ENCODE measurements around the gene TAF3. TPM values are rescaled to one million over a fixed set of nuclear protein-coding genes. Genes with fewer than 3 reads are reported as not detected.

The TAF3 gene
- total RNA-seq, 1 donor from 2014 or later, result 8.5 TPM

DNA sequence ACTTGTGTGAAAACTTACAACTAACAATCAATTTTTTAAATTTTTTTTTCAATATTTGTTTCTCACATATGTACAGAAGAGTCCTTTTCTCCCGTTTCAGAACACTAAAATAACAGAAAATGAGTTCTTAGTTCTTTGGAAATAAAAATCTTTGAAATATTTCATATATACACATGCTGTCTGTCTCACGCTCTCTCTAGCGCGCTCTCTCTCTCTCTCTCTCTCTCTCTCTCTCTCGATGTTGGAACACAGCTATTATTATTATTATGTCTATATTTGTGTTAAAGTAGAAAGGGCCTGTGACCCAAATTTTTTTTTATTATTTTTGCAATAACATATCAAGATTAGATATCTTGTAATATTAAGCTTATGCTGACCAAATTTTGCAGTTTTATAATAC lies 139.3 kb downstream of the TAF3 start:
- Mint-ChIP-seq H3K4me1 (peaks cover 6% of the 10 kb centered on the region), H3K27me3 (ENCODE audit: low read depth) (no peaks in the 10 kb centered on the region), H3K36me3 (no peaks in the 10 kb centered on the region), H3K9me3 (no peaks in the 10 kb centered on the region), H3K27ac (no peak overlapping the region), H3K4me3 (no peak overlapping the region)
- TF ChIP-seq, protein P1, sequence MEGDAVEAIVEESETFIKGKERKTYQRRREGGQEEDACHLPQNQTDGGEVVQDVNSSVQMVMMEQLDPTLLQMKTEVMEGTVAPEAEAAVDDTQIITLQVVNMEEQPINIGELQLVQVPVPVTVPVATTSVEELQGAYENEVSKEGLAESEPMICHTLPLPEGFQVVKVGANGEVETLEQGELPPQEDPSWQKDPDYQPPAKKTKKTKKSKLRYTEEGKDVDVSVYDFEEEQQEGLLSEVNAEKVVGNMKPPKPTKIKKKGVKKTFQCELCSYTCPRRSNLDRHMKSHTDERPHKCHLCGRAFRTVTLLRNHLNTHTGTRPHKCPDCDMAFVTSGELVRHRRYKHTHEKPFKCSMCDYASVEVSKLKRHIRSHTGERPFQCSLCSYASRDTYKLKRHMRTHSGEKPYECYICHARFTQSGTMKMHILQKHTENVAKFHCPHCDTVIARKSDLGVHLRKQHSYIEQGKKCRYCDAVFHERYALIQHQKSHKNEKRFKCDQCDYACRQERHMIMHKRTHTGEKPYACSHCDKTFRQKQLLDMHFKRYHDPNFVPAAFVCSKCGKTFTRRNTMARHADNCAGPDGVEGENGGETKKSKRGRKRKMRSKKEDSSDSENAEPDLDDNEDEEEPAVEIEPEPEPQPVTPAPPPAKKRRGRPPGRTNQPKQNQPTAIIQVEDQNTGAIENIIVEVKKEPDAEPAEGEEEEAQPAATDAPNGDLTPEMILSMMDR (IDR thresholded peaks at IDR 0.05; ENCODE audit: unreplicated experiment), result no peak
- DNase-seq (ENCODE audit: low spot score in 2 of 2, unreplicated experiment in 2 of 2), result no peak

DNA sequence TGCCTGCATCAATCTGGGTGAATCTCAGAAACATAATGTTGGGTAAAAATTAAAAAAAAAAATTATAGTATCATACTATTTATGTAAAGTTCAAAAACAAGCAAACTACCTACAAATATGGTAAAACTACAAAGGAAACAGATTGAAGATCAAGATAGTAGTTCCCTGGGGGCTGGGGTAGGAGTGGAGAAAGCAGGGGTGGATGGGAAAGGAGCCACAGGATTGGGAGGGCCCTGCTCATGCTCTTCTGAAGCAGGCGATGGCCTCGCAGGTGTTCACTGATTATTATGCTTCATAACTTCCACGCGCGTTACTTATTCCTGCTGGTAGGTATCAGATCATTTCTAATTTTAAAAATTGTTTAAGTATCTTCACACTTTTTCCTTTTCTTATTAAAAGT lies 140.1 kb downstream of the TAF3 start:
- DNase-seq (ENCODE audit: low spot score in 2 of 2, unreplicated experiment in 2 of 2), result no peak
- peaks cover 6% of the 10 kb centered on the region for H3K4me1 Mint-ChIP-seq
- no peak overlapping the region for H3K27ac Mint-ChIP-seq
- no peaks in the 10 kb centered on the region for H3K27me3 Mint-ChIP-seq (ENCODE audit: low read depth)
- H3K4me3 Mint-ChIP-seq, result no peak overlapping the region
- no peaks in the 10 kb centered on the region for H3K36me3 Mint-ChIP-seq
- TF ChIP-seq, protein P1 (IDR thresholded peaks at IDR 0.05; ENCODE audit: unreplicated experiment), result no peak
- H3K9me3 Mint-ChIP-seq, result no peaks in the 10 kb centered on the region

DNA sequence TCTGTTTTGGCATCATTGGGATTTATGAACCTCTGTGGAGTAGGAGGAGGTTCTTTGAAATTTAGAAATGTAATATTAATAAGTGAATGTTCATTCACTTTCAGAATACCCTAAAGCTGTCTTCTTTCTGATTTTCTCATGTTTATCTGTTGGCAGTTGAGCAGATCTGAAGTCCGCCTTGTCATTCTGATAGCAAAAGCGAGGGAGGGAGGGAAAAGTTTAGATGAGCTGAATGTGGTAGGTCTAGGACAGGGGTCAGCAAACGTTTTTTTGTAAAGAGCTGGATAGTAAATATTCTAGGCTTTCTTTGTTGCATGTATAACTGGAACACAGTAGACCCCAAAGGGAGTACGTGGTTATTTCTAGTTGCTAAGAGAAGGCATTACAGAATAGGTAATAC lies 141.8 kb downstream of the TAF3 start:
- no peak for DNase-seq (ENCODE audit: low spot score in 2 of 2, unreplicated experiment in 2 of 2)
- peaks cover 14% of the 10 kb centered on the region for H3K36me3 Mint-ChIP-seq
- no peaks in the 10 kb centered on the region for H3K27me3 Mint-ChIP-seq (ENCODE audit: low read depth)
- no peak overlapping the region for H3K27ac Mint-ChIP-seq
- no peaks in the 10 kb centered on the region for H3K9me3 Mint-ChIP-seq
- TF ChIP-seq, protein P1 (IDR thresholded peaks at IDR 0.05; ENCODE audit: unreplicated experiment), result no peak
- peaks cover 6% of the 10 kb centered on the region for H3K4me1 Mint-ChIP-seq
- no peak overlapping the region for H3K4me3 Mint-ChIP-seq

DNA sequence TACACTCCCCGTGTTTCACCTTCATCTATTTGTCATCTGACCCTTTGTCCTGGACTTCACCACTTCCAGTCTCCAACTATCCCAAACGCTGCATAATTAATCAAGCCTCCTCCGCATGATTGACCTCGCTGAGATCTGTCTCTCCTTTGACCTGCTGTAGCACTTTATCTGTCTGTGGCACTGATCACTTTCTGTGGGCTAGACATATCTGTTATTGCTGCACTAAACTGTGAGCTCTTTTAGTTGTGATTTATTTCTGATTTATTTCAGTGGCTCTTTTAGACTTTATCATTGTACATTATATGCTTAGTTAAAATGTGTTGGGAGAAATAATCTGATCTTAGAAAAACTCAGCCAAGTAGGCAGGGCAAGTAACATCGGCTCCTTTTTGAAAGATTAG lies 144.3 kb downstream of the TAF3 start:
- Mint-ChIP-seq H3K4me3 (no peak overlapping the region), H3K4me1 (no peaks in the 10 kb centered on the region), H3K36me3 (peaks cover 18% of the 10 kb centered on the region), H3K27me3 (ENCODE audit: low read depth) (no peaks in the 10 kb centered on the region), H3K27ac (no peak overlapping the region), H3K9me3 (no peaks in the 10 kb centered on the region)
- no peak for DNase-seq (ENCODE audit: low spot score in 2 of 2, unreplicated experiment in 2 of 2)
- TF ChIP-seq, protein P1 (IDR thresholded peaks at IDR 0.05; ENCODE audit: unreplicated experiment), result no peak

DNA sequence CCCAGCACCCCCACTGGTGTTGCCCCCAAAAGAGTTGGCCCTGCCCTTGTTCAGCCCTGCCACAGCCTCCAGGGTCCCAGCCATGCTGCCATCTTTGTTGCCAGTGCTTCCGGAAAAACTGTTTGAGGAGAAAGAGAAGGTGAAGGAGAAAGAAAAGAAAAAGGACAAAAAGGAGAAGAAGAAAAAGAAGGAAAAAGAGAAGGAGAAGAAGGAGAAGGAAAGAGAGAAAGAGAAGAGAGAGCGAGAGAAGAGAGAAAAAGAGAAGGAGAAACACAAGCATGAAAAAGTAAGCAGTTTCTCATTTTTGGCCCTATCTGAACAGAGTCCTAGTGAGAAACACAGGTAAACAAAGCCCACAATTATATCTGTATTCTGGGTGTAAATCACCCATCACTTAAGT lies 147.2 kb downstream of the TAF3 start:
- Mint-ChIP-seq H3K9me3 (no peaks in the 10 kb centered on the region), H3K4me1 (peaks cover 6% of the 10 kb centered on the region), H3K36me3 (peaks cover 18% of the 10 kb centered on the region), H3K4me3 (no peak overlapping the region), H3K27ac (no peak overlapping the region), H3K27me3 (ENCODE audit: low read depth) (no peaks in the 10 kb centered on the region)
- TF ChIP-seq, protein P1 (IDR thresholded peaks at IDR 0.05; ENCODE audit: unreplicated experiment), result no peak
- no peak for DNase-seq (ENCODE audit: low spot score in 2 of 2, unreplicated experiment in 2 of 2)

DNA sequence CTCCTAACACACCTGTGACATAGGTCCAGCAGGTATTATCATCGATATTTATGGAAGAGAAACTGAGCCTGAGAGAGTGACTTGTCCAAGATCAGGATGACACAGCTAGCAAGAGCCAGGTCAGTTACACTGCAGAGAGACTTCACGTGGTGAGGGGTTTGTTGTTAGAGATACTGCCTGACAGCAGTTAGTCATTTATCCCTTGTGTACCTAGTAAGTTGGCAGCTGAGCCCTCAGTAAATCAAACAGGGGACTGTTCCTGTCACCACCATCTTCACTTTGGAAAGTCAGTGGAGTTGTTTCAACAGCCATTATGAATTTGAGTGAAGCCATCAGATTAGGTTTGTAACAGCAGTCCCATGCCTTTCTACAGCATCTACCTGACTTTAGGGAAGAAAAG lies 148.7 kb downstream of the TAF3 start:
- no peaks in the 10 kb centered on the region for H3K27me3 Mint-ChIP-seq (ENCODE audit: low read depth)
- no peak for DNase-seq (ENCODE audit: low spot score in 2 of 2, unreplicated experiment in 2 of 2)
- H3K36me3 Mint-ChIP-seq, result peaks cover 18% of the 10 kb centered on the region
- no peak overlapping the region for H3K27ac Mint-ChIP-seq
- TF ChIP-seq, protein P1 (IDR thresholded peaks at IDR 0.05; ENCODE audit: unreplicated experiment), result no peak
- no peaks in the 10 kb centered on the region for H3K9me3 Mint-ChIP-seq
- H3K4me1 Mint-ChIP-seq, result peaks cover 6% of the 10 kb centered on the region
- no peak overlapping the region for H3K4me3 Mint-ChIP-seq

Data from mesothelial cell of epicardium (in vitro differentiated cells).